HepG2 (cell line): ENCODE results near the gene PPM1H. TPM values are rescaled to one million over a fixed set of nuclear protein-coding genes. Genes with fewer than 3 reads are reported as not detected.
A peak's percentile ranks its signal among the peaks of the same experiment; 100 is the strongest.

Source experiments
- AGO2 ChIP-seq: fragments of 200-400 bp; formaldehyde crosslinking; optimal IDR thresholded peaks from 2 replicates; pipeline ENCODE3; 2017; ENCODE audit warnings: mild to moderate bottlenecking, low read depth, low read length, moderate library complexity
- ATF7 ChIP-seq, 2 experiments: fragments of 450-650 bp in 1 of 2; sonication (generic) in 1 of 2; formaldehyde crosslinking in 1 of 2; IDR thresholded peaks; 2 replicates each; pipeline versions ENCODE4 v1.4.0 to v1.6.1; 2016 to 2020; ENCODE audit warnings: antibody characterized with exemption in 1 of 2, mild to moderate bottlenecking in 1 of 2, missing genetic modification reagents in 1 of 2
- FOSL2 ChIP-seq: sonication (generic); formaldehyde crosslinking; IDR thresholded peaks from 2 replicates; pipeline ENCODE4 v1.4.0; 2020; ENCODE audit warnings: missing genetic modification reagents
- GATAD2A ChIP-seq: IDR thresholded peaks from 2 replicates; pipeline ENCODE4 v1.6.1; 2016
- HHEX ChIP-seq: IDR thresholded peaks from 2 replicates; pipeline ENCODE4 v1.6.1; 2016; ENCODE audit warnings: control low read depth
- HNF4A ChIP-seq: sonication (generic); formaldehyde crosslinking; IDR thresholded peaks from 2 replicates; pipeline ENCODE4 v1.4.0; 2020; ENCODE audit warnings: missing genetic modification reagents
- MATR3 ChIP-seq: sonication (generic); formaldehyde crosslinking; IDR thresholded peaks from 2 replicates; pipeline ENCODE4 v1.4.0; 2020; ENCODE audit warnings: missing genetic modification reagents
- MXI1 ChIP-seq: IDR thresholded peaks from 3 replicates; pipeline ENCODE4 v1.6.1; 2012; ENCODE audit warnings: low read depth, low read length, inconsistent platforms, borderline replicate concordance
- POLR2AphosphoS2 ChIP-seq: IDR thresholded peaks from 2 replicates; pipeline ENCODE4 v1.6.1; 2011; ENCODE audit warnings: low read depth, low read length, improper control_type of control experiment
- SMC3 ChIP-seq: IDR thresholded peaks from 2 replicates; pipeline ENCODE4 v1.6.1; 2011; ENCODE audit warnings: low read length, improper control_type of control experiment
- SYNCRIP ChIP-seq: fragments of 200-400 bp; formaldehyde crosslinking; IDR thresholded peaks from 2 replicates; pipeline ENCODE4 v1.6.1; 2018; ENCODE audit warnings: mild to moderate bottlenecking, low read depth, low read length; ENCODE audit not compliant: insufficient read depth
- ZBTB21 ChIP-seq: sonication (generic); formaldehyde crosslinking; IDR thresholded peaks from 2 replicates; pipeline ENCODE4 v1.4.0; 2020; ENCODE audit warnings: missing genetic modification reagents
- ZFP41 ChIP-seq: sonication (generic); formaldehyde crosslinking; IDR thresholded peaks from 2 replicates; pipeline ENCODE4 v1.4.0; 2020; ENCODE audit warnings: mild to moderate bottlenecking, missing genetic modification reagents, borderline replicate concordance
- ZNF160 ChIP-seq: sonication (generic); formaldehyde crosslinking; IDR thresholded peaks from 2 replicates; pipeline ENCODE4 v1.8.0; 2022; ENCODE audit warnings: mild to moderate bottlenecking, inconsistent platforms, missing genetic modification reagents
- ZNF207 ChIP-seq: fragments of 450-650 bp; IDR thresholded peaks from 2 replicates; pipeline ENCODE4 v1.6.1; 2016; ENCODE audit warnings: antibody characterized with exemption, borderline replicate concordance
- ZNF30 ChIP-seq: sonication (generic); formaldehyde crosslinking; IDR thresholded peaks from 2 replicates; pipeline ENCODE4 v1.5.0; 2020; ENCODE audit warnings: mild to moderate bottlenecking, missing genetic modification reagents
- ZNF550 ChIP-seq: sonication (generic); formaldehyde crosslinking; IDR thresholded peaks from 2 replicates; pipeline ENCODE4 v1.4.0; 2020; ENCODE audit warnings: mild to moderate bottlenecking, missing genetic modification reagents, borderline replicate concordance
- ZNF713 ChIP-seq: sonication (generic); formaldehyde crosslinking; IDR thresholded peaks from 2 replicates; pipeline ENCODE4 v1.4.0; 2020; ENCODE audit warnings: mild to moderate bottlenecking, missing genetic modification reagents
- ZNF883 ChIP-seq: sonication (generic); formaldehyde crosslinking; IDR thresholded peaks from 2 replicates; pipeline ENCODE4 v1.5.1; 2020; ENCODE audit warnings: mild to moderate bottlenecking, missing genetic modification reagents; ENCODE audit errors: not compliant biosample characterization
- ZSCAN30 ChIP-seq: sonication (generic); formaldehyde crosslinking; IDR thresholded peaks from 2 replicates; pipeline ENCODE4 v1.5.0; 2020; ENCODE audit warnings: mild to moderate bottlenecking, missing genetic modification reagents
- polyA plus RNA-seq, 8 experiments: library from polyadenylated mRNA; depleted of rRNA in 3 of 8; stranded (reverse) in 7 of 8; unstranded in 1 of 8; fragments of >200 nt; fragmentation: Illumina TruSeq in 4 of 8; extraction: Trizol in 4 of 8; gene quantifications; 2 replicates each; pipeline versions ENCODE4 v1.2.1 to v1.2.3, GENCODE V29; 2011 to 2016; ENCODE audit warnings: low read depth in 4 of 8, missing spikeins in 1 of 8, mixed read lengths in 1 of 8; ENCODE audit not compliant: insufficient read depth in 1 of 8
- total RNA-seq, 5 experiments: library from RNA; depleted of rRNA; stranded (reverse); fragments of >200 nt; fragmentation: Illumina TruSeq; extraction: Trizol; gene quantifications; 2 replicates each; pipeline ENCODE4 v1.2.3, GENCODE V29; 2016; ENCODE audit warnings: low read depth in 1 of 5
- TF ChIP-seq, protein P1 (sequence below): sonication (generic); formaldehyde crosslinking; IDR thresholded peaks from 2 replicates; pipeline ENCODE4 v1.5.1; 2020; ENCODE audit warnings: missing genetic modification reagents, mild to moderate bottlenecking, borderline replicate concordance
- TF ChIP-seq, protein P2 (sequence below): sonication (generic); formaldehyde crosslinking; IDR thresholded peaks from 2 replicates; pipeline ENCODE4 v1.5.0; 2020; ENCODE audit warnings: mild to moderate bottlenecking, missing genetic modification reagents, moderate library complexity

Gene PPM1H
- total and polyA plus RNA-seq, 2 of the 13 experiments (the other 11 are each of a cell fraction or from before 2014, with no cell fraction given) = 29.1 to 38.1 TPM

DNA sequence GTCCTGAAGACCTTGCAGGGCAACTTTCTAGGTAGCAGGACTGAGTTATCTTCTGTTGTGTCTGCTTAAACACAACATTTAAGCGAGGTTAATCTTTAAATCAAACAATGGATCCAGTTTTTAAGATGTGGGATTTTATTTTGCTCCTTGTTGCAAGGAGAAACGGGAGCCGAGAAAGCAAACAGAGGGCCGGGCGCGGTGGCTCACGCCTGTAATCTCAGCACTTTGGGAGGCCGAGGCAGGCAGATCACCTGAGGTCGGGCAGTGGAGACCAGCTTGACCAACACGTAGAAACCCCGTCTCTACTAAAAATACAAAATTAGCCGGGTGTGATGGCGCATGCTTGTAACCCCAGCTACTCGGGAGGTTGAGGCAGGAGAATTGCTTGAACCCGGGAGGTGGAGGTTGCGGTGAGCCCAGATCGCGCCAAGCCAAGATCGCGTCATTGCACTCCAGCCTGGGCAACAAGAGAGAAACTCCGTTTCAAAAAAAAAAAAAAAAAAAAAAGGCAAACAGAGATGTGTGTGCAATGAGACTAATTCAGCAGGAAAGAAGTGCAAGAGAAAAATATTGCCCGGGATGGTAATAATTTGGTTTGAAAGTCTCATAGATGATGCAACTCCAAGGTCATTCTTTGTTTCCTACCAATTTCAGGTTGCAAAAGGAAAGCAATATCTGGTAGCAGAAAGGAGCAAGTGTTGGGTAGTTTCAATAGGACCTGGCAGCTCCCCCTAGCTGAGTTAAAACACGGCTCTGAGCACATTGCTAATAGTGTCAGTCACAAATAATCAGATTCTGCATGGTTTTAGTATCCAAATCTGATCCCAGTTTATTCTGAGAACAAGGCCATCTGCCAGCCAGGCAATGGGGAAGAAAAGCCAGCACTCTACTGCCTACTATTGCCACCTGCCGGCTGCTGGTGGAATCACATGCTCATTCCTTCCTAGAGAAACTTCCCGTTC, 141.4 kb downstream of the PPM1H start (continued):
- no peak for TF ChIP-seq ZNF713
- TF ChIP-seq MATR3 (CRISPR knock-in tag) = no peak
- TF ChIP-seq ZBTB21 = no peak
- no peak for TF ChIP-seq POLR2AphosphoS2
- TF ChIP-seq GATAD2A (CRISPR knock-in tag) = 0 out of 2 replicates have a peak, but pooled peaks have one; percentile 17
- TF ChIP-seq, protein P1, sequence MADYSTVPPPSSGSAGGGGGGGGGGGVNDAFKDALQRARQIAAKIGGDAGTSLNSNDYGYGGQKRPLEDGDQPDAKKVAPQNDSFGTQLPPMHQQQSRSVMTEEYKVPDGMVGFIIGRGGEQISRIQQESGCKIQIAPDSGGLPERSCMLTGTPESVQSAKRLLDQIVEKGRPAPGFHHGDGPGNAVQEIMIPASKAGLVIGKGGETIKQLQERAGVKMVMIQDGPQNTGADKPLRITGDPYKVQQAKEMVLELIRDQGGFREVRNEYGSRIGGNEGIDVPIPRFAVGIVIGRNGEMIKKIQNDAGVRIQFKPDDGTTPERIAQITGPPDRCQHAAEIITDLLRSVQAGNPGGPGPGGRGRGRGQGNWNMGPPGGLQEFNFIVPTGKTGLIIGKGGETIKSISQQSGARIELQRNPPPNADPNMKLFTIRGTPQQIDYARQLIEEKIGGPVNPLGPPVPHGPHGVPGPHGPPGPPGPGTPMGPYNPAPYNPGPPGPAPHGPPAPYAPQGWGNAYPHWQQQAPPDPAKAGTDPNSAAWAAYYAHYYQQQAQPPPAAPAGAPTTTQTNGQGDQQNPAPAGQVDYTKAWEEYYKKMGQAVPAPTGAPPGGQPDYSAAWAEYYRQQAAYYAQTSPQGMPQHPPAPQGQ (CRISPR knock-in tag) = no peak
- no peak for TF ChIP-seq AGO2
- peak; percentile 86 for TF ChIP-seq SMC3
- no peak for TF ChIP-seq FOSL2 (CRISPR knock-in tag)
- TF ChIP-seq HNF4A (CRISPR knock-in tag) = no peak
- no peak for TF ChIP-seq ZNF160 (CRISPR knock-in tag)
- TF ChIP-seq, protein P2, sequence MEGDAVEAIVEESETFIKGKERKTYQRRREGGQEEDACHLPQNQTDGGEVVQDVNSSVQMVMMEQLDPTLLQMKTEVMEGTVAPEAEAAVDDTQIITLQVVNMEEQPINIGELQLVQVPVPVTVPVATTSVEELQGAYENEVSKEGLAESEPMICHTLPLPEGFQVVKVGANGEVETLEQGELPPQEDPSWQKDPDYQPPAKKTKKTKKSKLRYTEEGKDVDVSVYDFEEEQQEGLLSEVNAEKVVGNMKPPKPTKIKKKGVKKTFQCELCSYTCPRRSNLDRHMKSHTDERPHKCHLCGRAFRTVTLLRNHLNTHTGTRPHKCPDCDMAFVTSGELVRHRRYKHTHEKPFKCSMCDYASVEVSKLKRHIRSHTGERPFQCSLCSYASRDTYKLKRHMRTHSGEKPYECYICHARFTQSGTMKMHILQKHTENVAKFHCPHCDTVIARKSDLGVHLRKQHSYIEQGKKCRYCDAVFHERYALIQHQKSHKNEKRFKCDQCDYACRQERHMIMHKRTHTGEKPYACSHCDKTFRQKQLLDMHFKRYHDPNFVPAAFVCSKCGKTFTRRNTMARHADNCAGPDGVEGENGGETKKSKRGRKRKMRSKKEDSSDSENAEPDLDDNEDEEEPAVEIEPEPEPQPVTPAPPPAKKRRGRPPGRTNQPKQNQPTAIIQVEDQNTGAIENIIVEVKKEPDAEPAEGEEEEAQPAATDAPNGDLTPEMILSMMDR (CRISPR knock-in tag) = peak; percentile 85
- TF ChIP-seq ZSCAN30 (CRISPR knock-in tag) = no peak
- TF ChIP-seq SYNCRIP = no peak
- TF ChIP-seq HHEX (CRISPR knock-in tag) = no peak
- TF ChIP-seq ZNF883 = no peak
- TF ChIP-seq ATF7 (IDR thresholded peaks at IDR 0.05) = peak; percentile 34; the same call in 1 of the 2 replicates
- TF ChIP-seq ATF7 (CRISPR knock-in tag; IDR thresholded peaks at IDR 0.05) = no peak
- no peak for TF ChIP-seq ZFP41
- no peak for TF ChIP-seq MXI1
- TF ChIP-seq ZNF30 = no peak
- no peak for TF ChIP-seq ZNF550 (CRISPR knock-in tag)
- TF ChIP-seq ZNF207 = no peak
